HUES48 (cell line): ENCODE results near the gene ART4.
A peak's percentile ranks its signal among the peaks of the same experiment; 100 is the strongest.

ENCODE experiments used
- H3K27ac ChIP-seq: one replicate; pipeline ENCODE4 v1.7.0; 2013; ENCODE audit warnings: low read depth, low read length, inconsistent platforms
- H3K27me3 ChIP-seq: 2 replicates; pipeline ENCODE4 v1.6.1; 2013; ENCODE audit warnings: mild to moderate bottlenecking, low read length; ENCODE audit not compliant: control insufficient read depth, insufficient read depth
- H3K36me3 ChIP-seq: 2 replicates; pipeline ENCODE4 v1.6.1; 2013; ENCODE audit warnings: low read length; ENCODE audit not compliant: control insufficient read depth, insufficient read depth
- H3K4me1 ChIP-seq: 2 replicates; pipeline ENCODE4 v1.6.1; 2013; ENCODE audit warnings: mild to moderate bottlenecking, low read length; ENCODE audit not compliant: control insufficient read depth, insufficient read depth
- H3K4me3 ChIP-seq: 2 replicates; pipeline ENCODE4 v1.5.1; 2013; ENCODE audit warnings: mild to moderate bottlenecking, low read depth, low read length
- H3K9ac ChIP-seq: 2 replicates; pipeline ENCODE4 v1.6.1; 2013; ENCODE audit warnings: mild to moderate bottlenecking, low read depth, low read length, moderate library complexity
- H3K9me3 ChIP-seq: 2 replicates; pipeline ENCODE4 v1.6.1; 2013; ENCODE audit warnings: low read length; ENCODE audit not compliant: control insufficient read depth, insufficient read depth

Gene ART4

GRCh38 chr12:14810953-14811483 lies 32.3 kb downstream of the ART4 start:
- no peaks in the 10 kb centered on the region for H3K36me3 ChIP-seq
- no peak overlapping the region for H3K4me3 ChIP-seq
- no peaks in the 10 kb centered on the region for H3K4me1 ChIP-seq
- no peak overlapping the region for H3K27ac ChIP-seq
- no peak overlapping the region for H3K9ac ChIP-seq
- H3K9me3 ChIP-seq, result no peaks in the 10 kb centered on the region
- no peaks in the 10 kb centered on the region for H3K27me3 ChIP-seq

GRCh38 chr12:14810167-14810952 lies 33.0 kb downstream of the ART4 start:
- no peak overlapping the region for H3K27ac ChIP-seq
- H3K9ac ChIP-seq, result no peak overlapping the region
- no peaks in the 10 kb centered on the region for H3K27me3 ChIP-seq
- no peaks in the 10 kb centered on the region for H3K9me3 ChIP-seq
- no peaks in the 10 kb centered on the region for H3K36me3 ChIP-seq
- H3K4me3 ChIP-seq, result no peak overlapping the region
- H3K4me1 ChIP-seq, result no peaks in the 10 kb centered on the region

GRCh38 chr12:14803830-14804160 lies 39.5 kb downstream of the ART4 start:
- no peaks in the 10 kb centered on the region for H3K9me3 ChIP-seq
- peaks cover 12% of the 10 kb centered on the region for H3K4me1 ChIP-seq
- peaks cover 23% of the 10 kb centered on the region for H3K36me3 ChIP-seq
- H3K9ac ChIP-seq, result peak overlapping the region; percentile 64
- H3K27me3 ChIP-seq, result no peaks in the 10 kb centered on the region
- peak overlapping the region; percentile 81 for H3K27ac ChIP-seq
- peak overlapping the region; percentile 85 for H3K4me3 ChIP-seq

GRCh38 chr12:14803011-14803829 lies 40.1 kb downstream of the ART4 start, which contains the start of the genes C12orf60 and WBP11:
TSS of gene C12orf60 (plus strand) at chr12:14803670. CDS start at chr12:14822936, 19,266 bp downstream.
TSS of gene WBP11 (minus strand) at chr12:14803478. CDS start at chr12:14801383, 2,095 bp downstream.
- Histone ChIP-seq H3K4me1 (peaks cover 12% of the 10 kb centered on the region), H3K27me3 (no peaks in the 10 kb centered on the region), H3K9me3 (no peaks in the 10 kb centered on the region), H3K36me3 (peaks cover 29% of the 10 kb centered on the region), H3K9ac (peak within 1 kb of the TSS; percentile 88), H3K27ac (peak within 1 kb of the TSS; percentile 81), H3K4me3 (peak within 1 kb of the TSS; percentile 85)

GRCh38 chr12:14802721-14803010 lies 40.7 kb downstream of the ART4 start:
- H3K9me3 ChIP-seq, result no peaks in the 10 kb centered on the region
- peaks cover 34% of the 10 kb centered on the region for H3K36me3 ChIP-seq
- H3K4me3 ChIP-seq, result peak overlapping the region; percentile 85
- H3K27me3 ChIP-seq, result no peaks in the 10 kb centered on the region
- H3K27ac ChIP-seq, result peak overlapping the region; percentile 78
- peaks cover 12% of the 10 kb centered on the region for H3K4me1 ChIP-seq
- peak overlapping the region; percentile 88 for H3K9ac ChIP-seq

GRCh38 chr12:14802247-14802646 lies 41.1 kb downstream of the ART4 start:
- Histone ChIP-seq H3K27ac (no peak overlapping the region), H3K36me3 (peaks cover 38% of the 10 kb centered on the region), H3K27me3 (no peaks in the 10 kb centered on the region), H3K4me1 (peaks cover 12% of the 10 kb centered on the region), H3K4me3 (peak overlapping the region; percentile 85), H3K9ac (peak overlapping the region; percentile 88), H3K9me3 (no peaks in the 10 kb centered on the region)

- Histone ChIP-seq H3K36me3 (peaks cover 96% of the 10 kb centered on the region), H3K9ac (no peak overlapping the region), H3K4me1 (no peaks in the 10 kb centered on the region), H3K27me3 (no peaks in the 10 kb centered on the region), H3K9me3 (no peaks in the 10 kb centered on the region), H3K27ac (no peak overlapping the region), H3K4me3 (no peak overlapping the region)
Observed at GRCh38 chr12:14795028-14795448, 48.3 kb downstream of the ART4 start.

- Histone ChIP-seq H3K9me3 (no peaks in the 10 kb centered on the region), H3K36me3 (peaks cover 63% of the 10 kb centered on the region), H3K4me1 (no peaks in the 10 kb centered on the region), H3K4me3 (no peak overlapping the region), H3K9ac (no peak overlapping the region), H3K27ac (no peak overlapping the region), H3K27me3 (no peaks in the 10 kb centered on the region)
Observed at GRCh38 chr12:14785568-14785967, 57.8 kb downstream of the ART4 start.

GRCh38 chr12:14784471-14784870 lies 58.9 kb downstream of the ART4 start:
- H3K4me1 ChIP-seq, result no peaks in the 10 kb centered on the region
- peaks cover 52% of the 10 kb centered on the region for H3K36me3 ChIP-seq
- no peak overlapping the region for H3K9ac ChIP-seq
- no peaks in the 10 kb centered on the region for H3K27me3 ChIP-seq
- no peak overlapping the region for H3K4me3 ChIP-seq
- no peak overlapping the region for H3K27ac ChIP-seq
- H3K9me3 ChIP-seq, result no peaks in the 10 kb centered on the region

- Histone ChIP-seq H3K9me3 (no peaks in the 10 kb centered on the region), H3K4me1 (no peaks in the 10 kb centered on the region), H3K27ac (no peak overlapping the region), H3K9ac (no peak overlapping the region), H3K36me3 (peaks cover 35% of the 10 kb centered on the region), H3K27me3 (no peaks in the 10 kb centered on the region), H3K4me3 (no peak overlapping the region)
Observed at GRCh38 chr12:14782756-14783155, 60.6 kb downstream of the ART4 start.

- Histone ChIP-seq H3K36me3 (peaks cover 23% of the 10 kb centered on the region), H3K27me3 (no peaks in the 10 kb centered on the region), H3K4me3 (no peak overlapping the region), H3K4me1 (peaks cover 10% of the 10 kb centered on the region), H3K9me3 (no peaks in the 10 kb centered on the region), H3K27ac (no peak overlapping the region), H3K9ac (no peak overlapping the region)
Observed at GRCh38 chr12:14781563-14781962, 61.8 kb downstream of the ART4 start.
